Keratinocyte (primary cell): Measurements from ENCODE around the gene ESYT3. TPM values are rescaled to one million over a fixed set of nuclear protein-coding genes. Genes with fewer than 3 reads are reported as not detected.

ENCODE experiments used
- DNase-seq: peaks from one replicate; pipeline ENCODE4 v3.0.0-alpha.2; 2011; ENCODE audit warnings: low read depth, missing footprints, low spot score
- FAIRE-seq: peaks from 2 replicates; lab custom pipeline; 2011; peaks lifted over from hg19 to GRCh38; lab: Jason Lieb, UNC
- H2AFZ ChIP-seq: 2 replicates; pipeline ENCODE4 v1.6.0; 2012; ENCODE audit warnings: low read length, control low read depth, inconsistent platforms; ENCODE audit not compliant: control insufficient read depth
- H3K27ac ChIP-seq: 2 replicates; pipeline ENCODE4 v1.5.1; 2011; ENCODE audit warnings: low read length; ENCODE audit not compliant: control insufficient read depth, insufficient read depth
- H3K27me3 ChIP-seq: 3 replicates; pipeline ENCODE4 v1.6.0; 2011; ENCODE audit warnings: low read length; ENCODE audit not compliant: control insufficient read depth, insufficient read depth; ENCODE audit errors: extremely low read depth
- H3K36me3 ChIP-seq, 2 experiments: 2 replicates in 1 of 2; 3 replicates in 1 of 2; pipeline ENCODE4 v1.5.1; 2011; ENCODE audit warnings: low read length in 2 of 2, mild to moderate bottlenecking in 1 of 2; ENCODE audit not compliant: control insufficient read depth in 2 of 2, insufficient read depth in 2 of 2; ENCODE audit errors: extremely low read depth in 1 of 2
- H3K4me1 ChIP-seq: 3 replicates; pipeline ENCODE4 v1.5.1; 2011; ENCODE audit warnings: low read length; ENCODE audit not compliant: control insufficient read depth, insufficient read depth; ENCODE audit errors: extremely low read depth
- H3K4me2 ChIP-seq: 3 replicates; pipeline ENCODE4 v1.6.0; 2011; ENCODE audit warnings: low read depth, low read length; ENCODE audit not compliant: control insufficient read depth, insufficient read depth; ENCODE audit errors: extremely low read depth
- H3K4me3 ChIP-seq, 3 experiments: fragments of 200-600 bp in 1 of 3; sonication (generic) in 1 of 3; 2 replicates in 2 of 3; 3 replicates in 1 of 3; pipeline ENCODE4 v1.5.1; 2011 to 2016; ENCODE audit warnings: low read length in 3 of 3, mild to moderate bottlenecking in 3 of 3, control low read depth in 2 of 3, inconsistent platforms in 1 of 3, low read depth in 1 of 3, mixed read lengths in 1 of 3, mixed run types in 1 of 3, moderate library complexity in 1 of 3; ENCODE audit not compliant: control insufficient read depth in 2 of 3, insufficient read depth in 2 of 3; ENCODE audit errors: extremely low read depth in 1 of 3
- H3K79me2 ChIP-seq: 2 replicates; pipeline ENCODE4 v1.6.0; 2012; ENCODE audit warnings: low read length; ENCODE audit not compliant: control insufficient read depth, insufficient read depth
- H3K9ac ChIP-seq: 3 replicates; pipeline ENCODE4 v1.6.0; 2011; ENCODE audit warnings: low read length; ENCODE audit not compliant: control insufficient read depth, insufficient read depth; ENCODE audit errors: extremely low read depth
- H3K9me1 ChIP-seq: 3 replicates; pipeline ENCODE4 v1.6.0; 2011; ENCODE audit warnings: low read length; ENCODE audit not compliant: control insufficient read depth, insufficient read depth; ENCODE audit errors: extremely low read depth
- H3K9me3 ChIP-seq: 2 replicates; pipeline ENCODE4 v1.5.1; 2012; ENCODE audit warnings: low read depth, low read length; ENCODE audit not compliant: control insufficient read depth
- H4K20me1 ChIP-seq: 3 replicates; pipeline ENCODE4 v1.6.0; 2011; ENCODE audit warnings: low read length; ENCODE audit not compliant: control insufficient read depth, insufficient read depth; ENCODE audit errors: extremely low read depth
- EZH2 ChIP-seq: IDR thresholded peaks from one replicate; pipeline ENCODE4 v1.6.1; 2012; ENCODE audit warnings: inconsistent platforms, mild to moderate bottlenecking, low read length, moderate library complexity
- dilution Hi-C: fragments of 300-500 bp; cut with MboI; formaldehyde crosslinking; loops from one replicate; pipeline ENCODE4 v1.7.0; 2020; ENCODE audit warnings: low sequenced_read_pairs; ENCODE audit not compliant: extremely low pct_ligation_motif_present
- polyA plus RNA-seq, 5 experiments: library from polyadenylated mRNA; depleted of rRNA in 3 of 5; stranded (reverse) in 3 of 5; stranded (forward) in 1 of 5; unstranded in 1 of 5; fragments of >200 nt; gene quantifications; 1 replicate in 1 of 5; 2 replicates in 3 of 5; 3 replicates in 1 of 5; pipeline versions ENCODE4 v1.2.1 to v1.2.3, GENCODE V29; 2011 to 2012; ENCODE audit warnings: missing spikeins in 2 of 5, low read depth in 1 of 5, low replicate concordance in 1 of 5
- TF ChIP-seq, protein P1 (sequence below), 3 experiments: IDR thresholded peaks in 1 of 3; conservative IDR thresholded peaks in 1 of 3; optimal IDR thresholded peaks in 1 of 3; 2 replicates in 2 of 3; 3 replicates in 1 of 3; pipeline versions ENCODE3 to v1.5.1; 2011; ENCODE audit warnings: low read length in 3 of 3, mild to moderate bottlenecking in 3 of 3, moderate library complexity in 2 of 3, control low read depth in 1 of 3, inconsistent platforms in 1 of 3; ENCODE audit not compliant: insufficient read depth in 2 of 3; ENCODE audit errors: extremely low read depth in 1 of 3

ESYT3 gene
- polyA plus RNA-seq, 1 donor (not counting 4 experiments of a cell fraction or from before 2014, with no cell fraction given) = 0.62 TPM

DNA sequence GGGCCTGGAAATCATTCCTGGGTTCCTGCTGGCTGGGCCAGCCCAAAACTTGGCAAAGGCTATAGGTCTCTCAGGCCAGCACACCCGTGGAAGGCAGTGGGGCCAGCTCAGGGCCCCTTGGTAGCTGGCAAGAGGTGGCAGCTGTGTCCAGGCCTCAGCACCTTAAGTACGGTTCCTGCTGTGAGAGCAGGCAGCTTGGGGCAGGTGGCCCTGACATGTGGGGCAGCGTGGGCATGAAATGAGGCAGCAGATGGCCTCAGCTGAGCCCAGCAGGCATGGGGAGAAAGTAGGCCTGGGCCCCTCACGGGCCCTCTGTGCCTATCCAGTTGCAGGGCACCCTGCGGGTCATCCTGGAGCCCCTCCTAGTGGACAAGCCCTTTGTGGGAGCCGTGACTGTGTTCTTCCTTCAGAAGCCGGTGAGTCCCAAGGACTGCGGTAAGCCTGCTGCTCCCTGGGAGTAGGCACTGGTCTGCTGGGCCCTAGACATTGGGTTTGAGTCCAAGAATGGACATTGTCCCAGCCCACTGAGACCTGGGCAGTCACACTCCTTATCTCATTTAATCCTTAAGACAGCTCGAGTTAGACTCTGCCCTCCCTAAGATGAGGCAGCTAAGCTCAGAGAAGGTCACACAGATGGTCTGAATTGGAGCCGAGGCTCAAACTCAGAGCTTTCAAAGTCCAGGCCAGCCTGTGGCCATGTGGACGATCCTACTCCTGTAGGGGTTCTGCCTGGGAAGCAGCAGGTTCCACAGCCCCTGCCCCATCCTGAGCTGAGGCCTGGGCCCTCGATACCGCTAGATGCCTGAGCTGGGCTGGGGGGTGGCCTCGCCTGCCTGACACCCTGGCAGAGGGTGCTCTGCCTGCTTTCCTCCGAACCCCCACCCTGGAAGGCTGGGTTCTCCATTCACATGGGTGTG lies 25.5 kb downstream of the ESYT3 start:
- no peak for TF ChIP-seq EZH2
- TF ChIP-seq, protein P1, sequence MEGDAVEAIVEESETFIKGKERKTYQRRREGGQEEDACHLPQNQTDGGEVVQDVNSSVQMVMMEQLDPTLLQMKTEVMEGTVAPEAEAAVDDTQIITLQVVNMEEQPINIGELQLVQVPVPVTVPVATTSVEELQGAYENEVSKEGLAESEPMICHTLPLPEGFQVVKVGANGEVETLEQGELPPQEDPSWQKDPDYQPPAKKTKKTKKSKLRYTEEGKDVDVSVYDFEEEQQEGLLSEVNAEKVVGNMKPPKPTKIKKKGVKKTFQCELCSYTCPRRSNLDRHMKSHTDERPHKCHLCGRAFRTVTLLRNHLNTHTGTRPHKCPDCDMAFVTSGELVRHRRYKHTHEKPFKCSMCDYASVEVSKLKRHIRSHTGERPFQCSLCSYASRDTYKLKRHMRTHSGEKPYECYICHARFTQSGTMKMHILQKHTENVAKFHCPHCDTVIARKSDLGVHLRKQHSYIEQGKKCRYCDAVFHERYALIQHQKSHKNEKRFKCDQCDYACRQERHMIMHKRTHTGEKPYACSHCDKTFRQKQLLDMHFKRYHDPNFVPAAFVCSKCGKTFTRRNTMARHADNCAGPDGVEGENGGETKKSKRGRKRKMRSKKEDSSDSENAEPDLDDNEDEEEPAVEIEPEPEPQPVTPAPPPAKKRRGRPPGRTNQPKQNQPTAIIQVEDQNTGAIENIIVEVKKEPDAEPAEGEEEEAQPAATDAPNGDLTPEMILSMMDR (optimal IDR thresholded peaks at IDR 0.05 in 1 of 3, IDR thresholded peaks at IDR 0.05 in 1 of 3, conservative IDR thresholded peaks at IDR 0.05 in 1 of 3; ENCODE audit: extremely low read depth in 1 of 3, insufficient read depth in 2 of 3, low read length in 3 of 3) = no peak
- H3K4me1 ChIP-seq = peaks cover 9% of the 10 kb centered on the region
- no peak for FAIRE-seq

DNA sequence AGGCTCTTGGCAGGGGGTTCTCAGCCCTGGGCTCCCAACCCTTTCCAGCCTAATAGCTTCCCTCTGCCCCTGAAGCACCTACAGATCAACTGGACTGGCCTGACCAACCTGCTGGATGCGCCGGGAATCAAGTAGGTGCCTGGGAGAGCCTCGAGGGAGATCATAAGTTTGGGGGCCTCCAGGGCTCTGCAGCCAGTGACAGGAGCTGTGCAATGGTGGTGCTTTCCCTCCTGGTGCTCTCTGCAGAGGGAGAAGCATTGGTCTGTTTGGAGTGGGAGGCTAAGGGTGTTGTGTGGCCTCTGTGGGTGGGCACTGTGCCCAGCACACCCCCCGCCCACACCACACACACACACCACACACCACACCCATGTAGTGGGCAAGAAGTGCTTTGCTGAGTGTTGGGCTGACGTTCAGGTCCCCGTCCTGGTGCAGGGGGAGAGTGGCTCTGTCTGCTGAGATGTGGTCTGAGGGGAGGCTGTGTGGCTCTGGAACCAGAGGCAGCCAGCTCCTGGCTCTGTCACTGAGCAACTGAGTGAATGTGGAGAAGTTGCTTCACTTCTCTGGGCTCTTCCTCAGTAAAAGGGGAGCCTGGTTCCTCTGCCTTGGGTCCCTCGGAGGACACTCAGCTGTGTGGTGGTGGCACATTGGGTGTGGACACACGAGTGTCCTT lies 26.3 kb downstream of the ESYT3 start:
- no peak overlapping the region for H3K4me2 ChIP-seq
- H3K9ac ChIP-seq = no peak overlapping the region
- DNase-seq (no peak), FAIRE-seq (no peak)
- H3K27ac ChIP-seq = no peak overlapping the region
- H3K27me3 ChIP-seq = no peaks in the 10 kb centered on the region
- no peaks in the 10 kb centered on the region for H4K20me1 ChIP-seq
- H3K9me3 ChIP-seq = no peaks in the 10 kb centered on the region
- H3K9me1 ChIP-seq = no peaks in the 10 kb centered on the region
- H3K36me3 ChIP-seq = no peaks in the 10 kb centered on the region
- no peak for TF ChIP-seq EZH2
- TF ChIP-seq, protein P1 (optimal IDR thresholded peaks at IDR 0.05 in 1 of 3, IDR thresholded peaks at IDR 0.05 in 1 of 3, conservative IDR thresholded peaks at IDR 0.05 in 1 of 3; ENCODE audit: extremely low read depth in 1 of 3, insufficient read depth in 2 of 3, low read length in 3 of 3) = no peak
- H2AFZ ChIP-seq = no peak overlapping the region
- dilution Hi-C loops = no loop called here
- no peak overlapping the region for H3K4me3 ChIP-seq
- H3K79me2 ChIP-seq = no peaks in the 10 kb centered on the region
- H3K4me1 ChIP-seq = peaks cover 7% of the 10 kb centered on the region

More for the DNA sequence above, 25.5 kb downstream of the ESYT3 start:
- no peak overlapping the region for H2AFZ ChIP-seq
- H3K4me2 ChIP-seq = no peak overlapping the region
- no peak overlapping the region for H3K4me3 ChIP-seq
- no peak overlapping the region for H3K9ac ChIP-seq
- H3K27me3 ChIP-seq = no peaks in the 10 kb centered on the region
- H3K9me3 ChIP-seq = no peaks in the 10 kb centered on the region
- dilution Hi-C loops = no loop called here
- no peak for DNase-seq
- no peaks in the 10 kb centered on the region for H3K36me3 ChIP-seq
- H3K9me1 ChIP-seq = no peaks in the 10 kb centered on the region
- H3K27ac ChIP-seq = no peak overlapping the region
- H4K20me1 ChIP-seq = no peaks in the 10 kb centered on the region
- no peaks in the 10 kb centered on the region for H3K79me2 ChIP-seq
